ENCODE measurements around the gene UNKL. TPM values are rescaled to one million over a fixed set of nuclear protein-coding genes. Genes with fewer than 3 reads are reported as not detected.

The UNKL gene
- total RNA-seq, 1 donor from 2014 or later: 6.1 TPM

DNA sequence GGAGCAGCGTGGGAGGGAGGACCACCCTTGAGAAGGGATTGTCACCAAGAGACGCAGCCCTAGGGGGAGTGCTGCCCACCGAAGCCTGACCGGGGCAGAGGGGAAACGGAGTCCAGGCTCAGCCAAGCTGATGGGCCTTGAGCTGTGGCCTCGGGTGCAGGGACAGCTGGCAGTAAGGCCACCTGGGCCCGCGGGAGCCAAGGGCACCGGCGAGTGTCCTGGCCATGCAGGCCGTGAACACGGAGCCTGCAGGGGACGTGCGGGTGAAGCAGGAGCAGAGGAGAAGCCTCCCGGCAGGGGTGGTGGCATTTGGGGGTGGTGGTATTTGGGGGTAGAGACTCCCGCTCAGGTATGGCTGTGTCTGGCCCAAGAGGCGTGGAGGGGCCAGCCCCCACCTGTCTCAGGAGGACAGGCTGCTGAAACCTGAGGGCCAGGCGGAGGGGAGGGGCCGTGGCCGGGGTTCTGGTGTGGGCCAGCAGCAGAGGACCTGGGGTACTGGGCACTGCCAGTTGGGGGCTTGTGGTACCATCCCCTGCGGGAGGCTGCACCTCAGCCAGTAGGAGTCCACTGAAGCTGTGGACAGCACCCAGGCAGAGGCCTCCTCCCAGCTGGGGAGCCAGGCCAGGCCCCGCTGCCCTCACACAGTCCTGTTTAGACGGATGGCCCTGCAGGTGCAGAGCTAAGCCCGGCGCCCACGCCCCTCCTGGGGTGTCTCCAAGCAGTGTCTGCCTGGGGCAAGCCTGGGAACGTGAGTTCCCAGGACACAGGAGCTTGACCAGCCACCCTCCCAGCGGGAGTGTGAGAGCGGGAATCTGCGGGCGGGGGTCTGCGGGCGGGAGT, 58.2 kb downstream of the UNKL start:
- peaks cover 40% of the 10 kb centered on the region for H3K79me2 ChIP-seq (ENCODE audit: low read depth)
- H3K9me3 Mint-ChIP-seq: peaks cover 6% of the 10 kb centered on the region
- no peak overlapping the region for H3K4me3 ChIP-seq
- peaks cover 14% of the 10 kb centered on the region for H3K4me1 Mint-ChIP-seq
- TF ChIP-seq, protein P1, sequence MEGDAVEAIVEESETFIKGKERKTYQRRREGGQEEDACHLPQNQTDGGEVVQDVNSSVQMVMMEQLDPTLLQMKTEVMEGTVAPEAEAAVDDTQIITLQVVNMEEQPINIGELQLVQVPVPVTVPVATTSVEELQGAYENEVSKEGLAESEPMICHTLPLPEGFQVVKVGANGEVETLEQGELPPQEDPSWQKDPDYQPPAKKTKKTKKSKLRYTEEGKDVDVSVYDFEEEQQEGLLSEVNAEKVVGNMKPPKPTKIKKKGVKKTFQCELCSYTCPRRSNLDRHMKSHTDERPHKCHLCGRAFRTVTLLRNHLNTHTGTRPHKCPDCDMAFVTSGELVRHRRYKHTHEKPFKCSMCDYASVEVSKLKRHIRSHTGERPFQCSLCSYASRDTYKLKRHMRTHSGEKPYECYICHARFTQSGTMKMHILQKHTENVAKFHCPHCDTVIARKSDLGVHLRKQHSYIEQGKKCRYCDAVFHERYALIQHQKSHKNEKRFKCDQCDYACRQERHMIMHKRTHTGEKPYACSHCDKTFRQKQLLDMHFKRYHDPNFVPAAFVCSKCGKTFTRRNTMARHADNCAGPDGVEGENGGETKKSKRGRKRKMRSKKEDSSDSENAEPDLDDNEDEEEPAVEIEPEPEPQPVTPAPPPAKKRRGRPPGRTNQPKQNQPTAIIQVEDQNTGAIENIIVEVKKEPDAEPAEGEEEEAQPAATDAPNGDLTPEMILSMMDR (IDR thresholded peaks at IDR 0.05): no peak
- no peak for TF ChIP-seq EZH2phosphoT487 (IDR thresholded peaks at IDR 0.05)
- no peak overlapping the region for H3K4me2 ChIP-seq
- peaks cover 5% of the 10 kb centered on the region for H3K36me3 Mint-ChIP-seq
- no peaks in the 10 kb centered on the region for H3K27me3 ChIP-seq
- no peaks in the 10 kb centered on the region for H3K36me3 ChIP-seq
- H3K27ac ChIP-seq: no peak overlapping the region
- peaks cover 19% of the 10 kb centered on the region for H4K20me1 ChIP-seq (ENCODE audit: low read depth)
- no peaks in the 10 kb centered on the region for H3K9me3 ChIP-seq (ENCODE audit: low read depth)
- no peak for DNase-seq (ENCODE audit: low spot score)
- peaks cover 11% of the 10 kb centered on the region for H3K27me3 Mint-ChIP-seq (ENCODE audit: insufficient read depth, low read depth)
- H3K9ac ChIP-seq: no peak overlapping the region
- H3K4me3 Mint-ChIP-seq: no peak overlapping the region
- H2AFZ ChIP-seq (replicated peaks): no peak overlapping the region
- no peaks in the 10 kb centered on the region for H3K4me1 ChIP-seq
- no peaks in the 10 kb centered on the region for H3F3A ChIP-seq (ENCODE audit: low read depth)
- no peak overlapping the region for H3K27ac Mint-ChIP-seq

DNA sequence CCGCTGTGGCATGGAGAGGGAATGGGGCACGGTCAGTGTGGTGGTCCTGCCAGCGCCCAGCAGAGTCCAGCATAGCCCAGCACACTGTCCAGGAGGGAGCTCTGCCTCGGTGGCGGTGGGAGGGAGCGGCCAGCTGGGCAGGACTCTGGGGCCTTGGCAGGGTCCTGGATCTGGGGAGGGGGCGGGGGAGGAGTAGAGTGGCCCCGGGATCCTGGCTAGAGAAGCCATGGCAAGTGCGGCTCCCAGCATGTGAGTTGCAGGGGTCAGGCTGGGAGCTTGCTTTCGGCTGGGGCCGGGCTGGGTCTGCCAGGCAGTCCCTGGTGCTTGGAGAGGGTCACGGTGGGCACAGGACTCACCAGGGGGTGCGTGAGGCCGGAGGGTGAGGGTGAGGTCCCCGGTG, 58.9 kb downstream of the UNKL start:
- Mint-ChIP-seq H3K27ac (peak overlapping the region; percentile 78), H3K36me3 (peaks cover 5% of the 10 kb centered on the region), H3K9me3 (peaks cover 6% of the 10 kb centered on the region), H3K27me3 (ENCODE audit: insufficient read depth, low read depth) (peaks cover 9% of the 10 kb centered on the region), H3K4me3 (no peak overlapping the region), H3K4me1 (peaks cover 15% of the 10 kb centered on the region)
- Histone ChIP-seq H2AFZ (replicated peaks) (no peak overlapping the region), H3K36me3 (no peaks in the 10 kb centered on the region), H3K27me3 (no peaks in the 10 kb centered on the region), H3K4me2 (no peak overlapping the region), H3K9me3 (ENCODE audit: low read depth) (no peaks in the 10 kb centered on the region), H3K79me2 (ENCODE audit: low read depth) (peaks cover 47% of the 10 kb centered on the region), H3K27ac (no peak overlapping the region), H3K9ac (no peak overlapping the region), H3K4me3 (no peak overlapping the region), H3K4me1 (no peaks in the 10 kb centered on the region), H3F3A (ENCODE audit: low read depth) (no peaks in the 10 kb centered on the region), H4K20me1 (ENCODE audit: low read depth) (peaks cover 24% of the 10 kb centered on the region)
- TF ChIP-seq EZH2 (IDR thresholded peaks at IDR 0.05) (no peak), EZH2phosphoT487 (IDR thresholded peaks at IDR 0.05) (no peak)
- TF ChIP-seq, protein P1 (IDR thresholded peaks at IDR 0.05): no peak
- DNase-seq (ENCODE audit: low spot score): no peak

DNA sequence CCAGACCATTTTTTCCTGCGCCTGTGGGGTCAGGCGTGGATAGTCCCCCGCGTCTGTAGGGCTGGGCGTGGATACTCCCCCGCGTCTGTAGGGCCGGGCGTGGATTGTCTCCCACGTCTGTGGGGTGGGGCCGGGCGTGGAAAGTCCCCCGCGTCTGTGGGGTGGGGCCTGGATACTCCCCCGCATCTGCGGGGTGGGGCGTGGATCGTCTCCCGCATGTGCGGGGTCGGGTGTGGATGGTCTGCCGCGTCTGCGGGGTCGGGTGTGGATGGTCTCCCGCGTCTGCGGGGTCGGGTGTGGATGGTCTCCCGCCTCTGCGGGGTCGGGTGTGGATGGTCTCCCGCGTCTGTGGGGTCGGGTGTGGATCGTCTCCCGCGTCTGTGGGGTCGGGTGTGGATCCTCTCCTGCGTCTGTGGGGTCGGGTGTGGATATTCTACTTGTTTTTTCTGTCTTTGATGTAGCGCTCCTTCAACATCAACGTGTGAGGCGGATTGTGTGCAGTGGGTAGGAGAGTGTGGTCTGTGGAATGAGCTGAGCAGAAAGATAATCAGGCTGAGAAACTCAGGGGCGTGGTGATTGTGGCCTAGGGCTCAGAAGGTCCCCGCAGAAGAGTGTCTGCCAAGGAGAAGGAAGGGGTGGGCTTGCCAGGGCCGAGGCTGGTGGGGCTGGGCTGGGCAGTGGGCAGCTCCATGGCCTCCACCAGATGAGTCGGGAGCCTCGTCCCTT, 59.5 kb downstream of the UNKL start:
- Histone ChIP-seq H3K9ac (no peak overlapping the region), H3K4me3 (no peak overlapping the region), H3K27me3 (no peaks in the 10 kb centered on the region), H3K9me3 (ENCODE audit: low read depth) (no peaks in the 10 kb centered on the region), H4K20me1 (ENCODE audit: low read depth) (peaks cover 25% of the 10 kb centered on the region), H3K4me2 (no peak overlapping the region), H3K79me2 (ENCODE audit: low read depth) (peaks cover 50% of the 10 kb centered on the region), H3K27ac (no peak overlapping the region), H3F3A (ENCODE audit: low read depth) (no peaks in the 10 kb centered on the region), H3K4me1 (no peaks in the 10 kb centered on the region), H3K36me3 (no peaks in the 10 kb centered on the region), H2AFZ (replicated peaks) (no peak overlapping the region)
- H3K27ac Mint-ChIP-seq: peak overlapping the region; percentile 78
- H3K4me1 Mint-ChIP-seq: peaks cover 21% of the 10 kb centered on the region
- peaks cover 5% of the 10 kb centered on the region for H3K36me3 Mint-ChIP-seq
- H3K27me3 Mint-ChIP-seq (ENCODE audit: insufficient read depth, low read depth): peaks cover 14% of the 10 kb centered on the region
- TF ChIP-seq EZH2 (IDR thresholded peaks at IDR 0.05) (no peak), EZH2phosphoT487 (IDR thresholded peaks at IDR 0.05) (no peak)
- TF ChIP-seq, protein P1 (IDR thresholded peaks at IDR 0.05): no peak
- H3K4me3 Mint-ChIP-seq: peak overlapping the region; percentile 67
- peaks cover 6% of the 10 kb centered on the region for H3K9me3 Mint-ChIP-seq
- no peak for DNase-seq (ENCODE audit: low spot score)

Data from neural progenitor cell (in vitro differentiated cells).